NCI-H748 (cell line): Measurements from ENCODE around the gene ACSL3.
"Not testable (repeated sequence)": the region's sequence is repeated elsewhere in the genome, so short reads cannot be mapped to it uniquely, and the experiment has no call there.

Source experiments
- DNase-seq: peaks from one replicate; lab custom pipeline; 2025; ENCODE audit not compliant: unreplicated experiment; lab: John Stamatoyannopoulos, UW

ACSL3 gene

GRCh38 chr2:222851956-222852617, 8.7 kb upstream of the ACSL3 start:
- DNase-seq, result no peak

DNA sequence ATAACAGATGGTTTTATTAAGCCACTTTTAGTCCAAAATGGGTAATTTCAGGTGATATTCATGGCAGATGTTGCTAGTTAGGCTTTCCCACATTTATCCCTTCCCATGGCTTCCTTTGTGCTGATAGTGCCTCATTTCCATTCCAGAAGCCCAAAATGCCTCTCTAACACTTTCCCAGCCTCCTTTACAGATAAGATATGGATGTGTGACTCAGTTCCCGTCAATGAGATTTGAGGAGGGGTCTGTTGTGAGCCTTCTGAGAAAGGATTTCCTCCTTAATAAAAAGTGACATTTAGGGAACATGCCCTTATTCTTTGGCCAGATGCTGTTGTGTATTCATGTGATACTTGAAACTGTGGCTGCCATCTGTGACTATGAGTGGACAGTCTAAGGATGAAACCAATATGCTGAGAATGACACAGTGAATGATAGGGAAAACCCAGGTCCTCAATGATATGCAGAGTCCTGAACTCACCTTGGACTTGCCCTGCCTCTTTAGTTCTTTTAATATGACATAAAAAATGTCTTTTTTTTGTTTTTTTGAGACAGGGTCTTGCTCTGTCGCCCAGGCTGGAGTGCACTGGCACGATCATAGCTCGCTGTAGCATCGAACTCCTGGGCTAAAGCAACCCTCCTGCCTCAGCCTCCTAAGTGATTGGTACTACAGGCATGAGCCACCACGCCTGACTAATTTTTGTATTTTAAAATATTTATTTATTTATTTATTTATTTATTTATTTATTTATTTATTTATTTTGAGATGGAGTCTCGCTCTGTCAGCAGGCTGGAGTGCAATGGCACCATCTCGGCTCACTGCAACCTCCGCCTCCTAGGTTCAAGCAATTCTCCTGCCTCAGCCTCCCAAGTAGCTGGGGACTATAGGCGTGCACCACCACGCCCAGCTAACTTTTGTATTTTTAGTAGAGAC, 5.8 kb upstream of the ACSL3 start:
- no peak for DNase-seq

DNA sequence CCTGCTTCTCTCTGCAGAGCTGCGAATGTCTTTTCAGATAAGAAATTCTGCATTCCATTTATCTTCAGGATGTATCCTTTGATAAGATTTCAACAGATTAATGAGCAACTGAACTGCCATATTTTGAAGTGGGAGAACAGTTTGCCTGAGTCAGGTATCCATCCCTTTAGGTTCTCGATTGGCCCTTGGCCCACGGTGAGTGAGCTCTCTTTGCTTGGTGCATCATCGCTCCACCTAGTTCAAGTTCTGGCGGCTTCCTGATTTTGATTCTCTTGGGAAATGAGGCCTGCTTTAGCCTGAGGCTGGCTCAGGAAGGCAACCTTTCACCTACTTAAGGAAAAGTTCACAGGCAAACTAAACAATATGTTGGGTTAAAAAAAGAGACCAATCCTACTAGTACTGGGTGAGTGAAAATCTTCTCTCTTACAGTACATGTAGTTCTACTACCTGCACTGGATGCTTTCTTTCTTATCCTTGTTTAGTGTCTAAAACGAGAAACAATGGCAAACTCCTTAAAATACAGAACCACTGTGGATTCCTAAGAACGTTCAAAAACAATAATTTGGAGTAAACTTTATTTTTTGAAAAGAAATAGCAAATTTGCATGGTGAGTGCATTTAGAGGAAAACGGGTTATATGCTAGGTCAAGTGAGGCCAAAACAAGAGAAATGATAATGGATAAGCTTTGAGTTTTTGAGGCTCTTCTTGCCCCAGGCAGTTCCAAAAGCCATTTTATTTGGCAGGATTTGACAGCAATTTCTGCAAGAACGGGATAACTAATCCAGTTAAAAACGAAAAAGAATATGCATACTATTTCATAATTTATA, 837 bp upstream of the ACSL3 start:
- peak; percentile 26 for DNase-seq

GRCh38 chr2:222861411-222862105, 722 bp downstream of the ACSL3 start:
- DNase-seq, result peak; percentile 65

- peak; percentile 26 for DNase-seq
Observed at GRCh38 chr2:222862106-222862908, 1.5 kb downstream of the ACSL3 start.

DNA sequence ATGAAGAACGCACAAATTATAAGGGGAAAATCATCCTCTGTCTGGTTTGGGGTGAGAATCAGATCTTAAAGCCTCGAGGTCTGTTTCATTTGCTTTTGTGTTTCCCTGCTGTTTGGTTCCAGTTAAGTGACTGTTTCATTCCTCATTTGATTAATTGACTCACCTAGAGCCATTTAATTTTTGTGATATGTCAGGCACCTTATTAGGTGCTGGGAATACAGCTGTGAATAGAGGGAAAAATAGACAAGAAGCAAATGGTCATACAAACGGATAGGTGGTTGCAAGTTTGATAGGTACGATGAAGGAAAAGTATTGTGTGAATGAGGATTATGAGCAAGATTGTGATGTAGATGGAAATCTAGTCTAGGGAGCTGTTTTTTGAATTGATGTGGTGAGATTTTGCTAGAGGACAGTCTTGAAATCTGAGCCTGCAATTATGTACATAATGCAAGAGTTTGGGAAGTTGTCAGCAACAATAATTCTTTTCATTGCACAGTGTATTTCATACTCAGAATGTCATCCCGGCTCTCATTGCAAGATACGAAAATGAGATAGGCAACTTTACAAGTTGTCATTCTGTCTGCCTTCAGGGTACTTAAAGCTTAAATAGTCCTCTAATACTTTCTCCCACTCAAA, 2.2 kb downstream of the ACSL3 start:
- DNase-seq, result no peak

DNA sequence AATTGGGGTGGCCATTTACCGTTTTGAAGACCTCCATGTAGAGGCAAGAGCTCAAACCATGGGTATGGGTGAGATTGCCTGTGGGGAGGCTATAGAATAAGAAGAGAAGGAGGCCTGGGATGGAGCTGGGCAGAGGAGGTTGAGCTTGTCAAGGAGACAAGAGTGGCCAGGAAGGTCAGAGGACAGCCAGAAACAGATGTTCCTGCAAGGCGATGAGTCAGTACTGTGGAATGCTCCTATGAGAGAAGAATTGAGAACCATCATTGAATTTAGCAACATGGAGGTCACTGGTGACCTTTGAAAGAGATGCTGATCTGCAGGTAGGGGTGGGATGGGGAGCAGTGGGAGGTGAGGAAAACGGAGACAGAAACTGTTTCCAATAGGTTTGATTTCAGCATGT, 3.5 kb downstream of the ACSL3 start:
- DNase-seq, result no peak

- DNase-seq, result no peak
Observed at GRCh38 chr2:222865301-222865700, 4.5 kb downstream of the ACSL3 start.

- no peak for DNase-seq
Observed at GRCh38 chr2:222866358-222866960, 5.6 kb downstream of the ACSL3 start.

DNA sequence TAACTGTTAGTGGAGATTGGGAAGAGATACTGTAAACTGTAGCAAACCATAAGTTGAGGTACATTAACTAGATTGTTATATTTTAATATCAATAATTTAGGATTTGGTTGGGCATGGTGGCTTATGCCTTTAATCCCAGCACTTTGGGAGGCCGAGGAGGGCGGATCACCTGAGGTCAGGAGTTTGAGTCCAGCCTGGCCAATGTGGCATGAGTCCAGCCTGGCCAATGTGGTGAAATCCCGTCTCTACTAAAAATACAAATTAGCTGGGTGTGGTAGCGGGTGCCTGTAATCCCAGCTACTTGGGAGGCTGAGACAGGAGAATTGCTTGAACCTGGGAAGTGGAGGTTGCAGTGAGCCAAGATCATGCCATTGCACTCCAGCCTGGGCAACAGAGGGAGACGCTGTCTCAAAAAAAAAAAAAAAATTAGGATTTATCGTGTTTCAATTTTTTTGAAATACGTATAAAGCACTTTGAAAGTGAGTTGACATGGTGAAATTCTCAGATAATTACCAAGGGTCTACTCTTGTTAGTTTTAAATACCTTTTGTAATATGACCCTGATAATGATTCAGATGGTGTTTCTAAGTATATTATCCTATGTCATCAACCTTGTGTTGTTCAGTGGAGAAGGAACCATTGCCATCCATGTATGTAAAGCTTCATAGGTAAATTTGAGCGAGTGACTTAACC, 7.9 kb downstream of the ACSL3 start:
- not testable (repeated sequence) for DNase-seq

GRCh38 chr2:222869252-222869560, 8.4 kb downstream of the ACSL3 start:
- no peak for DNase-seq

DNA sequence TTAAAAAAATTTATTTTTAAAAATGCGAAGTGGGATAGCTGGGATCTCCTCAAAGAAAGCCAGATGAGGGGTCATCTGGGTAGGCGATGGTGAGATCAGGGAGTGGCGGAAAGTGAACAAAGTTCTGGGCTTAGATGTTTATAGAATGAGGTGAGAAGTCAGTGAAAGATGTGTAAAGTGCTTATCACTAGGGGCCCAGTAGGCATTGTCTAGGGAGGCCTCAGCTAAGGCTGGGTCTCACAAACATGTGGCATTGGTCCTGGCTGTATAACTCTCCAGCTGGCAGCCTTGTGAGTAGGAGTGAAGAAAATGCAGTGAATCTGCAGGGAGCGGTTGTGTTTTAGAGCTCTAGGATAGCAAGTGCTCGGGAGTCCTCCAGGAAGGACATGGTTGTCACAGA, 10.5 kb downstream of the ACSL3 start:
- DNase-seq, result no peak

DNA sequence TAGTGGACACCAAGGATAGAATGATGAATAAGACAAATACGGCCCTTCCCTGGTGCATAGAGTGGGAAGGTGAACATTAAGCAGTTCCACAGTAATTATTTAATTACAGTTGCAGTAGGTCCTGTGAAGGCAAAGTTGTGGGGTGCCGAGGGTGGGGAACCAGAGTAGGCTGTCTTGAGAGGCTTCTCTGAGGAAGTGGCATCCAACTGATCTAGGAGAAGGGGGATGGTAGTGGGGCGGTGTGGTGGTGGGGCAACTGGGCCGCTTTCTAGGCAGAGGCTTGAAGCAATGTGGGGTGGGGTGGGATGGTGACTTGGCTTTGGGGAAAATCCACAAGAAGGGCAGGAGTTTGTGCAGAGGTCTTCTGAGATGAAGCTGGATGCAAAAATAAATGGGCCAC, 11.7 kb downstream of the ACSL3 start:
- no peak for DNase-seq

GRCh38 chr2:222875482-222875881, 14.6 kb downstream of the ACSL3 start:
- DNase-seq, result no peak

GRCh38 chr2:222876947-222877346, 16.1 kb downstream of the ACSL3 start:
- no peak for DNase-seq

DNA sequence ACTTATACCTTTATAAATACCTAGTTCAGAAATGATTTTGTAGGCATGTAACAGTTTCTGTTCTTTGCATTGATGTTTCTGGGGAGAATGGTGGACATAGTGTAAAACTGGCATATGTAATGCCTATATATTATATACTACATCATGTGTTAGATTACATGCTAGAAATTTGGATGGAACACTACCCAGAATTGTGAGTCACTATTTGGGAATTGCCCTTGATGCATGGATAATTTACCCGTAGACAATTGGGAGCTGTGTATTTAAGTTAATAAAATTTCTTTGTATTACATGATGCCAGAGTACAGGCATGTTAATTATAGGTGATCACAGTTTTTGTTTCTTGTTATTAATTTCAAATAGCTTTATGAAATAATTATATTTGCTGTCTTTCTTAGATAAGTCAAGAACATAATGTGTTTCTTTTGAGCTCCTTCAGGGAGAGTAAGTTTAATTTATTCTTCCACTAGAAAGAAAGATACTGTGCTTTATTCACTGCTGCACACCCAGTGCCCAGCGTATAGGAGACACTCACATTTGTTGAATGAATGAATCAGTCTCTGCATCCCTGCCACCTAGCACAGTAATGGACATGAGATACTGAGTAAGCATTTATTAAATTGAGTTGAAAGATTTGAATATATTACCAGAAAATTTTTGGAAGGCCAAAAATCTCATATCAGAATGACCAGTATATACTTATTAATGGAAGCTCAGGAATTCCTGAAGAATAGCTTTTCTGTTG, 16.9 kb downstream of the ACSL3 start:
- no peak for DNase-seq

DNA sequence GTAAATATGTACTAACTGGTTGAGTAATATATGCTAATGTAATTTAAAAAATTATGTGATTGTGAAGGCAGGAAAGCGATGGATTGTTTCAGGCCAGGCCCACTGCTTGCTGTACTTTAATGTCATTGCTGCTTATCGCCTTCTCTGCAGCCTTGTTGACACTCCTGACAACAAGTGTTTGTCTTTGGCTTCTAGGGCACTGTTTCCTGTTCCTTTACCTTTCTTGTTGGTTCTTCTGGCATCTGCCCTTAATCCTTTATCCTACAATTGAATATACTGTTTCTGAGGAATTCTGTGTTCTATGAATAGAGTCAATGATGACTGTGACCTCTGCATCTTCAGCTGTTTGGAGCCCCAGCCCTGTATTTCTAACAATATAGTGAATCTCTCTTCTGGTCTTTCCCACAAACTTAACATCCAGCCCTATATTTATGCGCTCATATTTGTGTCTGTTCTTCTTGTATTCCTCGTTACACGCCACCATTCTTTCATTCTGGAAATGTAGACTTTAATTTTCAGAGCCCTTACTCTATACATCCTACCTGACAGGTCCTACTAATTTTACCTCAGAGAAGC, 17.6 kb downstream of the ACSL3 start:
- DNase-seq, result no peak
